GM23338 (cell line): ENCODE measurements around the gene KLK4. TPM values are rescaled to one million over a fixed set of nuclear protein-coding genes. Genes with fewer than 3 reads are reported as not detected.

Experiments used
- ATAC-seq: fragments of 200-7000 bp; cut with Tn5 transposase; 3 replicates; pipeline ENCODE4 v1.9.1; 2020
- DNase-seq: peaks from one replicate; pipeline ENCODE4 v3.0.0-alpha.2; 2015; ENCODE audit warnings: low spot score
- H2AFZ ChIP-seq: fragments of 200-600 bp; sonication (generic); 2 replicates; pipeline ENCODE4 v1.8.0; 2016; ENCODE audit warnings: antibody characterized with exemption, mild to moderate bottlenecking, moderate library complexity
- H3F3A ChIP-seq: fragments of 200-600 bp; sonication (generic); replicated peaks from 2 replicates; pipeline ENCODE4 v1.8.0; 2017; ENCODE audit warnings: antibody characterized with exemption, mixed run types, low read depth
- H3K27ac ChIP-seq: fragments of 200-600 bp; sonication (generic); 2 replicates; pipeline ENCODE4 v1.6.1; 2016; ENCODE audit warnings: low read depth
- H3K27me3 ChIP-seq: fragments of 200-600 bp; sonication (generic); 2 replicates; pipeline ENCODE4 v1.8.0; 2016; ENCODE audit warnings: mild to moderate bottlenecking, mixed run types, moderate library complexity; ENCODE audit not compliant: insufficient read depth
- H3K36me3 ChIP-seq: fragments of 200-600 bp; sonication (generic); 2 replicates; pipeline ENCODE4 v1.8.0; 2016; ENCODE audit warnings: mild to moderate bottlenecking; ENCODE audit not compliant: insufficient read depth
- H3K4me1 ChIP-seq: fragments of 200-600 bp; sonication (generic); 2 replicates; pipeline ENCODE4 v1.8.0; 2016; ENCODE audit warnings: mild to moderate bottlenecking, moderate library complexity; ENCODE audit not compliant: insufficient read depth
- H3K4me2 ChIP-seq: fragments of 200-600 bp; sonication (generic); 2 replicates; pipeline ENCODE4 v1.7.1; 2017; ENCODE audit warnings: mixed run types
- H3K4me3 ChIP-seq: fragments of 200-600 bp; sonication (generic); 2 replicates; pipeline ENCODE4 v1.6.1; 2016; ENCODE audit warnings: mixed run types
- H3K79me2 ChIP-seq: fragments of 200-600 bp; sonication (generic); replicated peaks from 2 replicates; pipeline ENCODE4 v1.8.0; 2017; ENCODE audit warnings: mild to moderate bottlenecking; ENCODE audit not compliant: insufficient read depth
- H3K9me2 ChIP-seq: fragments of 200-600 bp; sonication (generic); 2 replicates; pipeline ENCODE4 v1.8.0; 2017; ENCODE audit not compliant: insufficient read depth
- H4K20me1 ChIP-seq: fragments of 200-600 bp; sonication (generic); replicated peaks from 2 replicates; pipeline ENCODE4 v1.8.0; 2017; ENCODE audit warnings: mild to moderate bottlenecking; ENCODE audit not compliant: insufficient read depth
- H3K27ac Mint-ChIP-seq: 2 replicates; pipeline ENCODE4 v1.8.0; 2020; ENCODE audit warnings: inconsistent platforms, mild to moderate bottlenecking, moderate library complexity, mixed read lengths
- H3K27me3 Mint-ChIP-seq: 3 replicates; pipeline ENCODE4 v1.8.0; 2022; ENCODE audit warnings: low read depth, mild to moderate bottlenecking, moderate library complexity, mixed read lengths, inconsistent platforms; ENCODE audit not compliant: insufficient read depth, poor library complexity
- H3K36me3 Mint-ChIP-seq: 3 replicates; pipeline ENCODE4 v1.8.0; 2021; ENCODE audit warnings: low read depth, mild to moderate bottlenecking, inconsistent platforms, moderate library complexity, mixed read lengths
- H3K4me1 Mint-ChIP-seq: 3 replicates; pipeline ENCODE4 v1.8.0; 2020; ENCODE audit warnings: mild to moderate bottlenecking, inconsistent platforms, mixed read lengths
- H3K4me3 Mint-ChIP-seq: 3 replicates; pipeline ENCODE4 v1.8.0; 2021; ENCODE audit warnings: moderate library complexity, mild to moderate bottlenecking, inconsistent platforms, mixed read lengths
- H3K9me3 Mint-ChIP-seq: 3 replicates; pipeline ENCODE4 v1.8.0; 2020; ENCODE audit warnings: moderate library complexity, mild to moderate bottlenecking, inconsistent platforms, mixed read lengths
- ETS1 ChIP-seq: IDR thresholded peaks from 2 replicates; pipeline ENCODE4 v1.6.1; 2016; ENCODE audit warnings: antibody characterized with exemption
- EZH2 ChIP-seq: fragments of 200-600 bp; sonication (generic); IDR thresholded peaks from one replicate; pipeline ENCODE4 v1.8.0; 2017; ENCODE audit warnings: antibody characterized with exemption, mild to moderate bottlenecking, low read depth; ENCODE audit not compliant: unreplicated experiment
- EZH2phosphoT487 ChIP-seq: fragments of 200-600 bp; sonication (generic); IDR thresholded peaks from one replicate; pipeline ENCODE4 v1.8.1; 2018; ENCODE audit warnings: antibody characterized with exemption; ENCODE audit not compliant: unreplicated experiment
- JUNB ChIP-seq: IDR thresholded peaks from one replicate; pipeline ENCODE4 v1.6.1; 2016; ENCODE audit warnings: antibody characterized with exemption; ENCODE audit not compliant: unreplicated experiment
- NANOG ChIP-seq: IDR thresholded peaks from 2 replicates; pipeline ENCODE4 v1.6.1; 2016; ENCODE audit warnings: antibody characterized with exemption, borderline replicate concordance
- POLR2AphosphoS5 ChIP-seq: IDR thresholded peaks from 2 replicates; pipeline ENCODE4 v1.6.1; 2016; ENCODE audit warnings: antibody characterized with exemption, low read depth
- REST ChIP-seq: IDR thresholded peaks from one replicate; pipeline ENCODE4 v1.6.1; 2018; ENCODE audit warnings: antibody characterized with exemption; ENCODE audit not compliant: unreplicated experiment
- STAT1 ChIP-seq: IDR thresholded peaks from one replicate; pipeline ENCODE4 v1.6.1; 2016; ENCODE audit warnings: antibody characterized with exemption; ENCODE audit not compliant: unreplicated experiment
- ZNF114 ChIP-seq: fragments of 250-450 bp; sonication (Bioruptor Pico); IDR thresholded peaks from 2 replicates; pipeline ENCODE4 v1.5.0; 2020; ENCODE audit warnings: mild to moderate bottlenecking, moderate library complexity
- ZNF331 ChIP-seq: fragments of 250-450 bp; sonication (Bioruptor Pico); IDR thresholded peaks from 2 replicates; pipeline ENCODE4 v1.5.0; 2020; ENCODE audit warnings: low read depth, mild to moderate bottlenecking, moderate library complexity
- ZNF462 ChIP-seq: fragments of 250-450 bp; sonication (Bioruptor Pico); IDR thresholded peaks from 2 replicates; pipeline ENCODE4 v1.5.0; 2020; ENCODE audit warnings: mild to moderate bottlenecking, moderate library complexity
- polyA plus RNA-seq: library from polyadenylated mRNA; unstranded; fragments of >200 nt; fragmentation: Nextera tagmentation; extraction: Ambion mirVana; gene quantifications from 2 replicates; pipeline ENCODE4 v1.2.1, GENCODE V29; 2016
- total RNA-seq: library from RNA; depleted of rRNA; stranded (reverse); fragments of >200 nt; shearing (Covaris generic); gene quantifications from 2 replicates; pipeline ENCODE4 v1.2.3, GENCODE V29; 2014

Gene KLK4
- total and polyA plus RNA-seq, 2 experiments from 2014 or later = 0.76 to 1.8 TPM

DNA sequence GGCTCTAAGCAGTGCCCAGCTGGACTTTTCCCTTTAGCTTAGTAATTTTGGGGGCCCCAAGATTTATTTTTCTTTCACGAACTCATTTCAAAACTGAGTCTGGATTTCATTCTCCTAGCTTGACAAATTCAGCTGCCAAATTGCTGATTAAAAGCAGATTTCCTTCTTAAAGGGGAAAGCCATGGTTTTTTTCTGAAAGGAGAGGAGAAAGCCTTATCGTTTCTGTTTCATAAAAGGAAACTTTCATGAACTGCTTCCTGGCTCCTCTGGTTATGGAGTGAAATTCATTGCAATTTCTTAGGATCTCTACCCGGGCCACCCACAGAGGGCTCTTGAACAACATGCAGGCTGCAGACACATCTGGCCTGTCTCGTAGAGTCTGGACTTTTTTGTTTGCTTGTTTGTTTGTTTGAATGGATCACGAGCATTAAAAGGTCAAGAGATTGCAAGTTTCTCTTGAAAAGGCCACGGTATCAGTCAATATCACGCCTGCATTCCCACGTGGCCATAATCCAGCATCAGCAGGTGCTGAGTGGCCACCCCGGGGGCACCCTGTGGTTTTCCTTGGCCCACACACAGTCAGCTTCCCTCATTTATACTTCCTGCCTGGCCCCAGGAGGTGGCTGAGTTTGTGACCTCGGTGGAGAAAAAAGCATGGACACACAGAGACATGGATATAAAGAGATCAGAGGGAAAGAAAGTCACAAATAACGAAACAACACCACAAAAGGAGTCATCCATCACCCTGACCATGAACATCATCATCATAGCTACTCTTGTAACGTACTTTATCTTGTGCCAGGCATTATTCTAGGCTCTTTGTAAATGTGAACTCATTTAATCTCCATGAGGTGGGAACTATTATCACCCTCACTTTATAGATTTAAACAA is 10.5 kb upstream of the KLK4 start:
- peak overlapping the region; percentile 9; the same call in 1 of the 2 replicates for H3K4me3 ChIP-seq
- no peak overlapping the region for H3K27ac ChIP-seq
- Mint-ChIP-seq H3K9me3 (no peaks in the 10 kb centered on the region), H3K4me3 (peak overlapping the region; percentile 13; the same call in 1 of the 3 replicates), H3K36me3 (no peaks in the 10 kb centered on the region), H3K27ac (no peak overlapping the region), H3K4me1 (peaks cover 11% of the 10 kb centered on the region), H3K27me3 (peaks cover 4% of the 10 kb centered on the region)
- H3K4me1 ChIP-seq = peaks cover 10% of the 10 kb centered on the region; the same call in 1 of the 2 replicates
- no peaks in the 10 kb centered on the region for H3K9me2 ChIP-seq
- no peak for TF ChIP-seq JUNB
- TF ChIP-seq EZH2 = no peak
- no peak for TF ChIP-seq NANOG
- no peak for TF ChIP-seq EZH2phosphoT487
- no peak for TF ChIP-seq ZNF331 (CRISPR knock-in tag)
- no peak for TF ChIP-seq STAT1
- no peak for TF ChIP-seq ZNF462 (CRISPR knock-in tag)
- TF ChIP-seq ETS1 = no peak
- no peak for TF ChIP-seq POLR2AphosphoS5
- TF ChIP-seq REST = no peak
- TF ChIP-seq ZNF114 (CRISPR knock-in tag) = no peak
- H3K27me3 ChIP-seq = no peaks in the 10 kb centered on the region
- H3K36me3 ChIP-seq = no peaks in the 10 kb centered on the region
- ATAC-seq = peak; percentile 50
- no peaks in the 10 kb centered on the region for H3F3A ChIP-seq
- no peaks in the 10 kb centered on the region for H4K20me1 ChIP-seq
- peak; percentile 36 for DNase-seq
- H3K79me2 ChIP-seq = no peaks in the 10 kb centered on the region
- H3K4me2 ChIP-seq = peak overlapping the region; percentile 57
- peak overlapping the region; percentile 34 for H2AFZ ChIP-seq
